DOHH2 (cell line): ENCODE data around the gene KCNJ3.

Source experiments
- EZH2phosphoT487 ChIP-seq: fragments of 200-600 bp; sonication (generic); IDR thresholded peaks from 2 replicates; pipeline ENCODE4 v1.6.1; 2017; ENCODE audit warnings: borderline replicate concordance, mild to moderate bottlenecking, antibody characterized with exemption, low read length, moderate library complexity, mixed read lengths
- TF ChIP-seq, protein P1 (sequence below): fragments of 200-600 bp; sonication (generic); IDR thresholded peaks from one replicate; pipeline ENCODE4 v1.5.1; 2014; ENCODE audit warnings: antibody characterized with exemption, mild to moderate bottlenecking, low read depth, low read length; ENCODE audit not compliant: poor library complexity, severe bottlenecking

DNA sequence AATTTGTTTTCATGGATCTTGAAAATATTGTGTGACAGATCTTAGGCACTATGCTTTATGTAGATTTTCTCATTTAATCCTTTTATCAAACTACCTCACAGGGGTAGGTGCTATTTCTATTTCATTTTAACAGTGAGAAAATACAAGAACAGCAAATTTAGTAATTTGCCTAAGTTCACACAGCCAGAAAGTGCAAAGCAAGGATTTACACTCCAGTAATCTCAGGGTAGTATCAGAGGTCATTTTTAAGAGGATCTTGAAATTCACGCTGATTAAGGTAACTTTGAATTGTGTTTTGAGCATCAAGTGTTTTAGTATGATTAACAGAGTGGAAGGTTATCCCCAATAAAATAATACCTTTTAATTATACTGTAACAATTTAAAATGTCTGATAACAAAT, 10.1 kb upstream of the KCNJ3 start:
- TF ChIP-seq, protein P1, sequence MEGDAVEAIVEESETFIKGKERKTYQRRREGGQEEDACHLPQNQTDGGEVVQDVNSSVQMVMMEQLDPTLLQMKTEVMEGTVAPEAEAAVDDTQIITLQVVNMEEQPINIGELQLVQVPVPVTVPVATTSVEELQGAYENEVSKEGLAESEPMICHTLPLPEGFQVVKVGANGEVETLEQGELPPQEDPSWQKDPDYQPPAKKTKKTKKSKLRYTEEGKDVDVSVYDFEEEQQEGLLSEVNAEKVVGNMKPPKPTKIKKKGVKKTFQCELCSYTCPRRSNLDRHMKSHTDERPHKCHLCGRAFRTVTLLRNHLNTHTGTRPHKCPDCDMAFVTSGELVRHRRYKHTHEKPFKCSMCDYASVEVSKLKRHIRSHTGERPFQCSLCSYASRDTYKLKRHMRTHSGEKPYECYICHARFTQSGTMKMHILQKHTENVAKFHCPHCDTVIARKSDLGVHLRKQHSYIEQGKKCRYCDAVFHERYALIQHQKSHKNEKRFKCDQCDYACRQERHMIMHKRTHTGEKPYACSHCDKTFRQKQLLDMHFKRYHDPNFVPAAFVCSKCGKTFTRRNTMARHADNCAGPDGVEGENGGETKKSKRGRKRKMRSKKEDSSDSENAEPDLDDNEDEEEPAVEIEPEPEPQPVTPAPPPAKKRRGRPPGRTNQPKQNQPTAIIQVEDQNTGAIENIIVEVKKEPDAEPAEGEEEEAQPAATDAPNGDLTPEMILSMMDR, result no peak
- TF ChIP-seq EZH2phosphoT487, result no peak
